Activated gamma-delta T cell treated with Interleukin-2 at 50 U/mL for 16 hours (primary cell): Measurements from ENCODE around the gene FHIP1A.
"Not testable (repeated sequence)": the region's sequence is repeated elsewhere in the genome, so short reads cannot be mapped to it uniquely, and the experiment has no call there.

Experiments used
- DNase-seq: peaks from one replicate; pipeline ENCODE4 v3.0.0-alpha.2; 2020

FHIP1A gene

DNA sequence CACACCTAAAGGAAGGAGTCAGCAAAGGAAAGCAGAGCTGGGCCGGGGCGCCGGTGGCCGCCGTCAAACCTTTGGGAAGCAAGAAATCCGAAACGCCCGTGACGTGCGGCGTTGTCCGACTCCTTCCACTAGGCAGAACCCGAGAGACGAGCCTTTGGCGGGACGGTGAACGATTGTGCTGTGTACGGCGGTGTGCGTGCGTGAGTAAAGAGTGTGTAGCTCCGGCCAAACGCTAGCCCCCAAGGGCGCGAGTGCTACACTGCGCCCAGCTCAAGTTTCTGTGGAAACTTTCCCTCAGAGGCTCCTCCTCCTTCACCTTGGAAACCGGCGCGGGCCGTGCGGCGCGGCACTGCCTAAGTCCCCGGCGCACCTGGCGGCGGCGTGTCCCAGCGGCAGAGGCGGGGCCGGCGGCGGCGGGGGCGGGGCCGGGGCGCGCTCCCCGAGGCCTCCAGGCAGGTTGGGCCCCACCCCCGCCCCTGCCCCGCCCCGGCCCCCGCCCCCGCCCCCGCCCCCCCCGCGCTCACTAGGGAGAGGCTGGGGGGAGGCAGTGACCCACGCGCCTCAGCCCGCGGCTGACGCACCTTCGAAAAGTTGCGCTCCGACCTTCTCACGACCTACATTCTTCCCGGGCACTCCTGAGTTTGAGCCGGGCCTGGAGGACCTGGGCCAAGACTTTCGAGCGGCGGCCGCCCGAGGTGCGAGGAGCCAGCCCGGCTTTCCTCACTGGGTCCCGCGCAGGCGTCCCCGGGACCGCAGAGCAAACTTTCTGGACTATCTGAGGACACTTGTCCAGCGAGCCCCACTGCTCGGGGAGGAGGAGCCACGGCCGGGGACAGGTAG lies at the start of gene FHIP1A:
Gene FHIP1A, plus strand, starts transcription at position 547 of the 840 bp plus-strand sequence. CDS start 157,084 bp downstream, outside the sequence.
- peak; percentile 72 for DNase-seq

DNA sequence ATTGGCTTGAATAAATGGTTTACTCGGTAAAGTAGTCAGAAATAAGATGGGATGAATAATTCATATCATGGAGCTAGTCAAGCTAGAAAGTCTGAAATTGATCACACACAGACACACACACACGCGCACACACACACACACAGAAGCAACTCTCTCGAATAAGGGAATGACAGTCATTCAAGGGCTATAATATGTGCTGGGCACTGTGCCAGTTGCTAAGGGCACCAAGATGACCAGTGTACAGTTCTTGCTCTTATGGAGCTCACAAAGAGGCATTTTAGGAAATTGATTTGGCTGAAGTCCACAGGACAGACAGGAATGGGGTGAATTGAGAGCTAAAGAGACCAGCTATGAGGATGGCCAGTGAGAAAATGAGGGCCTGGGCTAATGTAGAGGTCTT lies 49.4 kb upstream of the FHIP1A start:
- DNase-seq, result no peak

DNA sequence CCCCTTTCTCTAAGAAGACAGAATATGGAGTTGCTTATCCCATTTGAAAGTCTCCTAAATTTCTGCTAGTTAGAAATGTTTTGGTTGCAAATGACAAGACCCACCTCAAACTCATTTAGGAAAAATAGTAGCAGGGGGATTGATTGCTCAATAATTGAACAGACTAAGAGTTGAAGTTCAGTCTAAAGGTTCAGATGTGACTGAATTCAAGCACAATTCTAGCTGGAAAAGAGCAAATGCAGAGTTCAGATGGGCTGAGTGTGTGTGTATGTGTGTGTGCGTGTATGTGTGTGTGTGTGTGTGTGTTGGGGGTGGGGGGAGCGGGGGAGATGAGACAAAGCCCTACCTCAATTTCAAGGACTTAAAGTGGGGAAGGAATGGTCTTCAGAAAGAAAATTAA lies 47.9 kb upstream of the FHIP1A start:
- DNase-seq, result no peak

DNA sequence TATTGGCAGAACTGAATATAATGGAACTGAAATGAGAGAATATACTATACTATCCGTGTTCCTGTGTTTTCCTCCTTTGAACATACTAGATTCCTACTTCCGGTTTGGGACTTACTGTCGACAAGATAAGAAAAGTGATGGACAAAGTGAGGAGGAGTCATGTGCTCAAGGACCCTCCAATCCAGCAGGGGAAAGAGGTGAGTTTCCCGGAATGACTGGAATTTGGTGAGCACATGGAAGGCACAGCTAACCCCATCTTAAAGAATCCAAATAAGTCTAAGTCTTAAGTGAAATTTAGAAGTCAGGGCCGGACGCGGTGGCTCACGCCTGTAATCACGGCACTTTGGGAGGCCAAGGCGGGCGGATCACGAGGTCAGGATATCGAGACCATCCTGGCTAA lies 47.0 kb upstream of the FHIP1A start:
- DNase-seq, result no peak

DNA sequence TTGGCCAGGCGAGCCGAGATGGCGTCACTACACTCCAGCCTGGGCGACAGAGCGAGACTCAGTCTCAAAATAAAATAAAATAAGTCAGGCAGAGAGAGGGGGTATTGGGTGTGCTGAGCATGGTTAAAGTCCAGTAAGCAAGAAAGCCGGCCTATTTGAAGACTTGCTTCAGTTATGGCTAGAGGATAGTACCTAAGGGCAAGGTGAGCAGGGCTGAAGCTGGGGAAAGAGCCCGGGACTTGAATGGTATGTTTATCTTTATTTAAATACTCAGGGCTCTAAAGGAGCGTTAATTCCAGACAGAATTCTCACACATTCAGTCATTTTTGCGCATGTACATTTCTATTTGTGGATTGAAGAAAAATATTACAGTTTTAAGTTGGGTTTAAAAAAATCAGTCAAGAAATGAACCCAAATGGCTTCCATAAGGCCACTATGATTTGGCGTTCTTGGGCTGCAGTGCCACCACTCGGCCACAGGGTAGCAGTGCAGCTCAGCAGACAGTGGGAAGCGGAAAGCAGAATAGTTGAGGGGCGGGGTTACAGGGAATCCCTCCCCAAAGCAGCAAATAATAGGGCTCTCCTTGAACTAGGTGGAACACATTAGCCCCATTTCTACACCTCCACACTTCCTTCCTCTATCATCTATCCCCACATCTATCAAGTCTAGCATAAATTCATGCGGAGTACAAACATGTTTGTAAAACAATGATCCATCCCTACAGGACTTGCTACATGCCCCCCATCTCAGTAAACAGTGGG lies 46.4 kb upstream of the FHIP1A start:
- peak; percentile 69 for DNase-seq

DNA sequence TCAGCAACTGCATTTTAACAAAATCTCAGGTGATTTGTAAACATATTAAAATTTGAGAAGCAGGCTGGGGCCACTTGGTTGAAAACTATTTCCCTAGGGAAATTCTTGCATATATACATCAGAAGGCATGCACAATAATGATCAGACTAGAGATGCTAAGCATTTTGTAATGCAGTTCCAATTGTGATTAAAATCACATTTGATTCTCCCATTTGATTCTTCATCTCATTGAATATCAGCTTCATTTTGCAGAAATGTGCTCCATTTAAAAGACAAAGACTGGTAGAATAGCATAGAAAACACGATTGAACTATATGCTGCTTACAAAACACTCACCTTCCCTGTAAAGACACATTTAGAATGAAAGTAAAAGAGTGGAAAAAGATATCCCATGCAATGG lies 32.4 kb upstream of the FHIP1A start:
- no peak for DNase-seq

DNA sequence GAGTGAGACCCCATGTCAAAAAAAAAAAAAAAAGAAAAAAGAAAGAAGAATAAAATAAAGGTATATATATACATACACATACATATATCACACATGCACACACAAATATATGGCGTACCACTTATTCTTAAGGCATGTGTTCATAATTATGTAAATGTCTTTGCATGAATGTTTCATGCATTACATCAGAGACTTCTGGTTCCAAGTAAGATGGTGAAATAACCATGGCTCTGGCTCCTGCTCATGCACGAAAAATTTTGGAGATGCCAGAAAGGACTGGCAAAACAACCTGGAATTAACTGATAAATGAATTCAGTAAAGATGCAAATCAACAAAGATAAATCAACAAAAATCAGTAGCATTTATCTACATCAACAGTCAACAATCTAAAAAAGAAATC lies 19.7 kb upstream of the FHIP1A start:
- DNase-seq, result no peak

DNA sequence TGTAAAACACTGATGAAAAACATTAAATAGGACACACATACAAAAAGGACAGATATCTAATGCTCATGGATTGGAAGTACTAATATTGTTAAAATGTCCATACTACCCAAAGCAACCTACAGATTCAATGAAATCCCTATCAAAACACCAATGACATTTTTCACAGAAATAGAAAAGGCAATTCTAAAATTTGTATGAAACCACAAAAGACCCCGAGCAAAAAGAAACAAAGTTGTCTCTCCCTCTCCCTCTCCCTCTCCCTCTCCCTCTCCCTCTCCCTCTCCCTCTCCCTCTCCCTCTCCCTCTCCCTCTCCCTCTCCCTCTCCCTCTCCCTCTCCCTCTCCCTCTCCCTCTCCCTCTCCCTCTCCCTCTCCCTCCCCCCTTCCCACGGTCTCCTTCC lies 19.2 kb upstream of the FHIP1A start:
- DNase-seq, result not testable (repeated sequence)

DNA sequence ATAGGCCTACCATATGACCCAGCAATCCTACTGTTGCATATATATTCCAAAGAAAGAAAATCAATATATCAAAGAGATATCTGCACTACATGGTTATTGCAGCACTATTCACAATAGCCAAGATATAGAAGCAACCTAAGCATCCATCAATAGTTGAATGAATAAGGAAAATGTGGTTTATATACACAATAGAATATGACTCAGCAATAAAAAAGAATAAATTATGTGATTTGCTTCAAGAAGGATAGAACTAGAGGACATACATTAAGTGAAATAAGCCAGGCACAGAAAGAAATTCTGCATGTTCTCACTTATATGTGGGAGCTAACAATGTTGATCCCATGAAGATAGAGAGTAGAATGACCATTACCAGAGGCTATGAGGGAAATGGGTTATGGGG lies 13.1 kb upstream of the FHIP1A start:
- DNase-seq, result no peak

DNA sequence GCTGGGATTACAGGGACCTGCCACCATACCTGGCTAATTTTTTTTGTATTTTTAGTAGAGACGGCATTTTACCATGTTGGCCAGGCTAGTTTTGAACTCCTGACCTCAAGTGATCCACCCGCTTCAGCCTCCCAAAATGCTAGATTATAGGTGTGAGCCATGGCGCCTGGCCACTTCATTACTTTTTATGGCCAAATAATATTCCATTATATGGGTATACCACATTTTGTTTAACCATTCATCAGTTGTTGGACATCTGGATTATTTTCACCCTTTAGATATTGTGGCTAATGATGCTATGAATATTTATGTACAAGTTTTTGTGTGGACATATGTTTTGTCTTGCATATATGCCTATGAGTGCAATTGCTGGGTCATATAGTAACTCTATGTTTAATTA lies 8.6 kb upstream of the FHIP1A start:
- no peak for DNase-seq

DNA sequence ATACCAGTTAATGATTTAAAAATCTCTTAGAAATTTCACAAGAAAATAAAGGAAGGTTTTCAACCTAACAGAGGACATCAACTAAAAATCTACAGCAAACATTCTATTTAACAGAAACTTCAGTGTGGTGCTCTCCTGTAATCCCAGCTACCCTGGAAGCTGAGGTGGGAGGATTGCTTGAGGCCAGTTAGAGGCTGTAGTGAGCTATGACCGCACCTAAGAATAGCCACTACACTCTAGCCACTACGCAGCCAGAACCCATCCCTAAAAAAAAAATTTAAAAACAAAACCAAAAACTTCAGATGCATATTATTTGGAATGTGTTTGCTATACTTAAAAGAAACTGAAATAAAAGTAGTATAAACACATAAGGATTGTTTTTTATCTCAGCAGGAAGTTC lies 7.2 kb upstream of the FHIP1A start:
- DNase-seq, result no peak

DNA sequence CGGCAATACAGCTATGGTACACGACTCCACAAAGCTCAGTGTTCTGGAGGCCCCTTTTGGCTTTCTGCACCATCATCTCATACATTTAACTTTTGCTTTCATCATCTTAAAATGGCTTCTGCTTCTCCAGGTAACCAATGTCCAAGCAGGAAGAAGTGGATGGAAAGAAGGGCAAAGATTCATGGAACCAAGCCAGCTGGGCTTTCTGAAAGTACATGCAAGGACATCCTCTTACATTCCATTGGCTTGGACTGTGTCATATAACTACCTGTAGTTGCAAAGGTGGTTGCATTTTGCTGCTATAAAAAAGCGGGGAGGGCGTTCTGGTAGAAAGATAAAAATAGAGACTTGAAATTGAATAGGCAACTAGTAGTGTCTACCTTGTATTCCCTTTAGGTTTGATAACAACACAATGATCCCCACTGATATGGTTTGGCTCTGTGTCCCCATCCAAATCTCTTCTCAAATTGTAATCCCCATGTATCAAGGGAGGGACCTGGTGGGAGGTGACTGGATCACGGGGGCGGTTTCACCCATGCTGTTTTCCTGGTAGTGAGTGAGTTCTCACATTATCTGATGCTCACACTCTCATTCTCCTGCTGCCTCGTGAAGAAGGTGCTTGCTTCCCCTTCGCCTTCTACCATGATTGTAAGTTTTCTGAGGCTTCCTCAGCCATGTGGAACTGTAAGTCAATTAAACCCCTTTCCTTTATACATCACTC lies 6.7 kb upstream of the FHIP1A start:
- DNase-seq, result no peak

DNA sequence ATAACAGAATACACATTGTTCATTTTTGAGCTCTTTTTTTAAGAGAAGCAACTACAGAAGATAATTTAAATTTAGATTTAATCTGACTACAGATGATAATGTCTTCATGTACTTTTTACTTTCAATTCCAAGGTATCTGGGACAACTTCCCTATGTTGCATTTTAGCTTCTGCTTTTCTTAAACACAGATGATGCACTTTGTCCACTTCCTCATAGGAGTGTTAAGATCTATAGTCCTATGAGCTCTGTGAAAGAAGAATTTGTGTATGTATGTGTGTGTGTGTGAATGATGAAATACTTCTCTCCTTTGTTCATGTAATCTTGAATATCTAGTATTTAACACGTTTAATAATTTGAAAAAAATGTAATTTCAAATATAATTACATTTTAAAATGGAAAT lies 5.3 kb upstream of the FHIP1A start:
- no peak for DNase-seq

DNA sequence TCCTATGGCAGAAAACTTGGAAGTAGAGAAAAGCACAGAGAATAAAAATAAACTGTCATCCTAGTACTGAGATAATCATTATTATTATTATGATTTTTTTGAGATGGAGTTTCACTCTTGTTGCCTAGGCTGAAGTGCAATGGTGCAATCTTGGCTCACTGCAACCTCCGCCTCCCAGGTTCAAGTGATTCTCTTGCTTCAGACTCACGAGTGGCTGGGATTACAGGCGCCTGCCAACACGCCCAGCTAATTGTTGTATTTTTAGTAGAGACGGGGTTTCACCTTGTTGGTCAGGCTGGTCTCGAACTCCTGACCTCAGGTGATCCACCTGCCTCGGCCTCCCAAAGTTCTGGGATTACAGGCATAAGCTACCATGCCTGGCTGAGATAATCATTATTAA lies 4.2 kb upstream of the FHIP1A start:
- DNase-seq, result not testable (repeated sequence)

DNA sequence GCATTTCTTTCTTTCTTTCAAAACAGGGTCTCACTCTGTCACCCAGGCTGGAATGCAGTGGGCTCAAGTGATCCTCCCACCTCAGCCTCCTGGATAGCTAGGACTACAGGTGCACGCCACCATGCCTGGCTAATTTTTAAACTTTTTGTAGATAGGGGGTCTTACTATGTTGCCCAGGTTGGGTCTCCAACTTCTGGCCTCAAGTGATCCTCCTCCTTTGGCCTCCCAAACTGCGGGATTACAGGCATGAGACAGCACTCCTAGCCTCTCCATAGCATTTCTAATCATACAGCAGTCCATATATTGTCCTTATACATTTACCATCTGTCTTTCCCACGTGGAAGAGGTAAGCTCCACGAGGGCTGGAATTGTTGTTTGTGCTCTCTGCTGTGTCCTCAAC lies 2.0 kb upstream of the FHIP1A start:
- no peak for DNase-seq

DNA sequence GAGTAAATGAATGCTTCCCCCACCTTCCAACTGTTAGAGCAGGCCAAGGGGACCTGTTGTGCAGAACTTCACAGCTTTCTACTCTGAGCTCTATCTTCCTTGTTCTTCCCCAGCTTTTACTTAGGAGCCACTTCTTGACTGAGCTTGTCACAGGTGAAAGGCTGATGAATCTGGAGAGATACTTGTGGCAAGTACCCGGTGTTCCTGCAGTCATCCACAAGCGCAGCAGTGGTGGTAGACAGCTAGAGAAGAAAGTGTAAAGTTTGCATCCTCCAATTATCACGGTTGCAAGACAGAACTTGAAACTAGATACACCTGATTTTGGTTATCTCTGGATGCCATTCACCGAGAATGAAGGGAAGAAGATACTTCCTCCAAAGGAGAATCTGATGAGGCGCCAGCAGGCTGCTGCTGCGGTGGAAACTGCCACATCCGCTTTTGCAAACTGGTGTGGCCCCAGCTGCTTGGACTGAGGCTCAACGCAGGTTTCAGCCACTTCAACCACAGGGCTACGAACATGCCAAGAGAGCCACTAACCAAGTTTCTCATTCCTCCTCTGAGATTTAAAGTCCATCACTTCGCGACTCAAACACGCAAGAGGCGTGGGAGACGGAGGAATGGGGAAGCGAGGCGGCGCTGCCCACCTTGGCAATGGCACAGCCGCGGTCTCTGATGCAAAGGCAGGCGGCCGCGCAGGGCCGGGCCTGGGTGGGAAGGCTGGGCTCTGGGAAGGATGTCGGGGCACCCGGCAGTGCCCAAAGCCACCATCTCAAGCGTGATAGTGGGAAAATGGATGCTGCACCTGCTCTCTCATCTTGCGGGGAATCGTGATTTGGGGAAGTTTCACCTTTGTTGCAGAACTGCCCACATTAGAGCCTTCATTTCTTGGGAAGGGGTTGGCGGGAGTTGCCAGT lies 1.3 kb upstream of the FHIP1A start:
- no peak for DNase-seq

DNA sequence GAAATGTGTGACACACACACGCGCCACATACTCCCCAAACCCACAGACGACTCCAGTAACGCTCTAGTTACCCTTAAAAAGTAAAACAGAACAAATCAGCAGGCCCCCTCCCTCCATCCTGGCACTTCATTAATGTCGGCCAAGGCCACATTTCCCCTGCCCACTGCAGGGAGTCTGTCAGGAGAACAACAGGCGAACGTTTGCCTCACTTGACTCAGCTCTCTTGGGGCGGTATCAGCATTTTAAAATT lies 671 bp upstream of the FHIP1A start:
- DNase-seq, result no peak

DNA sequence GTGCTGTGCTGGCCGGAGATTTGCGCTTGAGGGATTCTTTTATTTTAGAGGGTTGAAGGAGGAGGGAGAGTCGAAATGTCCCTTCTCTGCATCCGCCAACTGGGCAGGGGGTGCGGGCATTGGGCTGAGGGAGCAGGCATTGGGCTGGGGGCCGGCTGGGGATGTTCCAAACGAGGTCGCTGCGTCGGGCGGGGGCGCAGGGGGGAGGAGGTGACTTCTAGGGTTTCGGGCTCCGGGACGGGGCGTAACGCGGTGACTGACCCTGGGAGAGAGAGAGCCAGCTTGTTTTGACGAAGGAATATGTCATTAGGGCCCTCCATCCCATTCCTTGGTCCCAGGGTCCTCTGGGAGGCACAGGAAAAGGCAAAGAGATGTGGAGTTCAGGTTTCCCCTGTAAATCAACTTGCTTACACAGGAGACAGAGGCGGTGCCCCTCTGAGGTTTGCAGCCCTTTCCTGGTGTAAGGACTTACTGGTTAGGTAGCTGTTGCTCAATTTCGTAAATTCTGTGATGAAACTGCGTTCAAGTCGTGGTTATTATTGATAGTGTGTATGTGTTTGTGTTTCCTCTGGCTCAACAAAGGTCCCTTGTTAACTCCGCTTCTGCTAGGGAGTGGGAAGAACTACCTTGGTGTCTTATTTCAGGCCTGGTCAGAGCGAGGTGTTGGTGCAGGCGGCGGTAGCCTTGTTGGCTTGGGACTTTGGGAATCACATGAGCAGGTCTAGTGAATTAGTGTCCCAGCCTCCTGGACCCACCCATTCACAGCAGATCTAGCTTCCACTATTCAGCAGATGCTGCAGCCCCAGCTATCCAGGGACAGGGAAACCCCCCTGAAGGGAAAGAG lies 716 bp downstream of the FHIP1A start:
- no peak for DNase-seq

DNA sequence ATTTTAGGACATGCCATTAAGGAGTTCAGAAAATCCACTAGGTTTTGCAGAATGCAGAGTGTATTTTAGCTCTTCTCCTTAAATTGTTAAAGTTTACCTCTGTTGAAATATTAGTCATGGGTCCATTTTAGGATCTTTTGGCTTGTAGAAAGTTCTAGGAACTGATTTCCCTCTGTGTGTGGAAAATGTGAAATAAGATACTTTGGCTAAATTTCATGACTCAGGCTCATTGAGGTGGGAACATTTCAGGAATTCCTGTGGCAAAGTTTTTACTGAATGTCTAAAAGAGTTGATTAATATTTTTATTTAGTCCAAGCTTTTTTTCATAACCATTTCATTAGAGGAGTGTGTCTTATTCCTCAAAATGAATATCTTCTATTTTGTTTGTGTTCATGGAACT lies 7.0 kb downstream of the FHIP1A start:
- no peak for DNase-seq

DNA sequence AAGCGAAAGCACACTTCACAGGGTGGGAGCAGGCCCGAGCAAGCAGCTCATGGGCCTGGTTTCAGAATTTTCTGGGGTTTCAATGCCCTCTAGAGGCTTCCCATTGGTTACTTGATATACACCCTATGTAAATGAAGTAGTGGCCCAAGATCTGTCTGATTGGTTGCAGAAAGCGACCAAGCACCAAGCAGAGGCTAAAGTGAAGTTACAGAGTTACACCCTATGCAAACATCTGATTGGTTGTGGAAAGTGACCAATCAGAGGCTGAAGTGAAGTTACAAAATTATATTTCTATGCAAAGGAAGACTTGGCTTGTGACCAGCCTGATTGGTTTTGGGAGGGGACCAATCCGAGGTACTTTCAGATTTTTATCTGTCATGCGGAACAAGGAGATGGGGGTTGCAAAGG lies 8.2 kb downstream of the FHIP1A start:
- DNase-seq, result no peak

DNA sequence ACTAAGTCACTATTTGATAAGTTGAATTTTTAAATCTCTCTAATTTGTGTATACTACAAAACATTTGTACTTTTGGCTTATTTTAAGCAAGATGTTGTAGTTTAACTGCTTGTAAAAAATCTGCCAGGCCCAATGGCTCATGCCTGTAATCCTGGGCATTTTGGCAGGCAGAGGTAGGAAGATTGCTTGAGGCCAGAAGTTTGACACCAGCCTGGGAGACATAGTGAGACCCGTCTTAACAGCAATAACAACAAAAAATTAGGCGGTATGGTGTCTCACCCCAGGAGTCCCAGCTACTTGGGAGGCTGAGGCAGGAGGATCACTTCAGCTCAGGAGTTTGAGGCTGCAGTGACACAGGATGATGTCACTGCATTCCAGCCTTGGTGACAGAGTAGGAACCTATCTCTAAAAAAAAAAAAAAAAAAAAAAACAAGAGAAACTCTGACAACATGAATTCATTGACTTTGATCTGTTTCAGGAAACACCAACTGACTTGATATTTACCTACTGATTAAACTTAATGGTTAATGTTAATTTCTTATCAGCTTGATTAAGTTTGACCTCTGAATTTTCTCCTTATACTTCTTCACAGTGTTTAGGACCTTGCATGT lies 8.9 kb downstream of the FHIP1A start:
- no peak for DNase-seq

DNA sequence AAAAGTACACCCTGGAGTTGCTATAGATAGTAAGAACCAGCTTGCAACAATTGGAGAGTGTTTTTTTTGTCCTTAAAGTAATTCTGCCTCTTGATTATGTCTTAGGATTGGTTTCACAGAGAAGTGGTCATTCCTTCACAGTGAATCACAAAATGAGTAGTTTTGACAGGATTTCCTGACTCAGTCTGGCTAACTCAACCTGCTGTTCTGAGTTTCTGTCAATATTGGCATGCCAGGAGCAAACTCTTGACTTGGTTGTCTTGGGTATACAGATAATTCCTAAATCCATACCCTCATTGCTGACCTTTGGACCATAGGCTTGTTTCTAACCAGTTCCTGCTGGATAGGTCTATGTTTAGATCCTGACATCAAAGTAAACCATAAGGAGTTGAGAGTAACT lies 9.4 kb downstream of the FHIP1A start:
- no peak for DNase-seq
